ENCODE measurements around the gene GALNT3. TPM values are rescaled to one million over a fixed set of nuclear protein-coding genes. Genes with fewer than 3 reads are reported as not detected.
A peak's percentile ranks its signal among the peaks of the same experiment; 100 is the strongest.

Gene GALNT3
- 4.1 TPM for polyA plus RNA-seq

DNA sequence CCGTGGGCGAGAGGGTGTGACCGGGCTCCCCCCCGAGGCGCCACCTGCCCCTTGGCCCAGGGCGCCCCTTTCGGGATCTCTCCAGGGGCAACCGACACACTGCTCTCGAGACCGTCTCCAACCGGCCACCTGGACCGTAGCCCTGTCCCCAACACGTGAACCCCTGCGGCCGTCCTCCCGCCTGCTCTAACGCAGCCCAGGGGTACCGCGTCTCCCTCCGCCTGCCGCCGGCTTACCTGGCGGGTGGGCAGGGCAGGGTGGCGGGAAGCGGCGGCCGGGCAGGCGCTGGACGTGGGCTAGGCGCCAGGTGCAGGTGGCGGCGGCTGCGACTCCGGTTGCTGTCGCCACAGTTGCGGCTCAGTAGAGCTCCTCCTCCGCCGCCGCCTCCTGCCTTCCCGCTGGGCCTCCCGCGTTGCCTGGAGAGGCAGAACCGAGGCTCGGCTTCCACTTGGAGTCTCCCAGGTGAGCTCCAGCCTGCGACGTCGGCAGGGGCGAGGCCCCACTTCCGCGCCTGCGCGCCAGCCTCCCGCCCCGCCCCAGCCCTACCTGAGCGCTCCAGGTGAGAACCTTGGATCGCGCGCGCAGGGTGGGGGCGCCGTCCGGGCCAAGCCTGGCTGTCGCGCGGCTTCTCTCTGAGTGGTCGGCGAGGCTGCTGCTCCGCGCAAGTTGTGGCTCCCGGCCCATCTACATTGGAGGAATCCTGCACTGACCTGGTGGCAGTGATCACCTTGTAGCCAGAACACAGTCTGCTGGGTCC, at the start of gene GALNT3:
GALNT3 (minus strand) TSS at position 469 of the 757 bp plus-strand sequence. CDS start 23,547 bp downstream, outside the sequence.
- Mint-ChIP-seq H3K9me3 (no peaks in the 10 kb centered on the region), H3K27ac (peak within 1 kb of the TSS; percentile 94 to 98 (median 95)), H3K4me1 (peaks cover 20 to 41% (median 24%) of the 10 kb centered on the region in 3 donors), H3K27me3 (no peaks in the 10 kb centered on the region), H3K4me3 (peak within 1 kb of the TSS; percentile 95 to 99 (median 98)), H3K36me3 (peaks cover 2% of the 10 kb centered on the region)

GRCh38 chr2:165843351-165843750, 49.3 kb upstream of the GALNT3 start:
- Mint-ChIP-seq H3K27me3 (no peaks in the 10 kb centered on the region), H3K36me3 (peaks cover 5% of the 10 kb centered on the region), H3K4me1 (no peaks in the 10 kb centered on the region), H3K27ac (no peak overlapping the region), H3K9me3 (no peaks in the 10 kb centered on the region), H3K4me3 (no peak overlapping the region)

GRCh38 chr2:165840333-165840958, 46.4 kb upstream of the GALNT3 start:
- Mint-ChIP-seq H3K36me3 (peaks cover 5% of the 10 kb centered on the region), H3K4me3 (no peak overlapping the region), H3K4me1 (no peaks in the 10 kb centered on the region), H3K27me3 (no peaks in the 10 kb centered on the region), H3K27ac (no peak overlapping the region), H3K9me3 (no peaks in the 10 kb centered on the region)

DNA sequence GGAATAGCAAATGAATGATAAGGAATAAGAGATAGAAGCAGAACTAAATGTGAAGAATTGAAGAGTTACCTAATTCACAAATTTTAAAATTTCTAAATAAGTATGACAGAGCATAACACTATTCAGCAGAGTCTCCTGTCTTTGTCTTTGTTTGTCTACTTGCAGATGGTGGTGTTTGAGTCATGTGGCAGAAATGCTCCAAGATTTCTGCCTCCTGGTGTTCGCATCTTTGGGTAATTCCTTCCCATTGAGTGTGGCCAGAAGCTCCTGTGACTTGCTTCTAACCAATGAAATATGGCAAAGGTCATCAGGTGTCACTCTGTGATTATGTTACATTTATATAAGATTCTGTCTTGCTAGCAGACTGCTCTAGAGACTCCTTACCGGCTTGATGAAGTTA, 45.6 kb upstream of the GALNT3 start:
- no peak overlapping the region for H3K4me3 Mint-ChIP-seq
- H3K36me3 Mint-ChIP-seq = peaks cover 5% of the 10 kb centered on the region
- no peak overlapping the region for H3K27ac Mint-ChIP-seq
- H3K27me3 Mint-ChIP-seq = no peaks in the 10 kb centered on the region
- H3K9me3 Mint-ChIP-seq = no peaks in the 10 kb centered on the region
- H3K4me1 Mint-ChIP-seq = no peaks in the 10 kb centered on the region

- Mint-ChIP-seq H3K27ac (no peak overlapping the region), H3K4me3 (no peak overlapping the region), H3K4me1 (no peaks in the 10 kb centered on the region), H3K9me3 (peaks cover 0 to 1% (median 0%) of the 10 kb centered on the region in 3 donors), H3K27me3 (no peaks in the 10 kb centered on the region), H3K36me3 (peaks cover 3% of the 10 kb centered on the region)
Observed at GRCh38 chr2:165837122-165837521, 43.1 kb upstream of the GALNT3 start.

DNA sequence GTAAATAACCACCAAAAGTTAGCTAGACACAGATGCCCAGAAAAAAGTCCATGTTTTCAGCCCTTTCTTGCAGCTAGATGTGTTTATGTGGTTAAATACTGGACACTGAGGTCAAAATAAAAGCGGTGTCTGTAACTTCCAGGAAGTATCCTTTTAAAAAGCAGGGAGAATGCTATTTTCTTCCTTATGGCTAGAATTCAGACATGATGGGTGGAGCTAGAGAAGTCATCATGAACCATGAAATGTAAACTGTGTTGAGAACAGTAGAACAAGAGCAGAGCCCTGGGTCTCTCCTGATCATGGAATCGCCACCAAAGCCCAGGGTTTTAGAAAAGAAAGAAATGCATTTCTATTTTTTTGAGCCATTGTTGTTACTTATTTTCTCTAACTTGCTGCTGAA, 41.3 kb upstream of the GALNT3 start:
- Mint-ChIP-seq H3K9me3 (peaks cover 0 to 1% (median 0%) of the 10 kb centered on the region in 3 donors), H3K27me3 (no peaks in the 10 kb centered on the region), H3K36me3 (peaks cover 3% of the 10 kb centered on the region), H3K4me1 (no peaks in the 10 kb centered on the region), H3K4me3 (no peak overlapping the region), H3K27ac (no peak overlapping the region)

GRCh38 chr2:165833156-165833555, 39.1 kb upstream of the GALNT3 start:
- no peaks in the 10 kb centered on the region for H3K27me3 Mint-ChIP-seq

DNA sequence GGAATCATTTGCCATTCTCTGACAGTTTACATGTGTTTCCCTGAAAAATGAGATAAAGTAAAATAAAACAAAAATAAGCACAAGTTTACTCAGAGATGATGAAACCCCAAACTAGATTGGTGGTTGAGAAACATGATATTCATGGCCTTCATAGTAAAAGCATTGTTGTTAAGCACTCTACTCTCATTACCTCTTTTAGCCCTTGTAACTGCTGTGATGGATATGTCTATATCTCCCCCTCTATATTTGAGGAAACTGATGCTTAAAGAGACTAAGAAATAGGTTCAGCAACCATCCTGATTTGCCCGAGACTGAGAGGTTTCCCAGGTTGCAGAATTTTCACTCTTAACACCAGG, 33.9 kb upstream of the GALNT3 start:
- Mint-ChIP-seq H3K9me3 (peaks cover 0 to 3% (median 0%) of the 10 kb centered on the region in 3 donors), H3K4me1 (no peaks in the 10 kb centered on the region), H3K4me3 (no peak overlapping the region), H3K27ac (no peak overlapping the region), H3K36me3 (no peaks in the 10 kb centered on the region), H3K27me3 (no peaks in the 10 kb centered on the region)

More at GRCh38 chr2:165833156-165833555, 39.1 kb upstream of the GALNT3 start:
- Mint-ChIP-seq H3K4me3 (no peak overlapping the region), H3K9me3 (peaks cover 0 to 1% (median 0%) of the 10 kb centered on the region in 3 donors), H3K36me3 (no peaks in the 10 kb centered on the region), H3K27ac (no peak overlapping the region), H3K4me1 (no peaks in the 10 kb centered on the region)

- Mint-ChIP-seq H3K36me3 (no peaks in the 10 kb centered on the region), H3K27ac (no peak overlapping the region), H3K4me1 (no peaks in the 10 kb centered on the region), H3K27me3 (no peaks in the 10 kb centered on the region), H3K4me3 (no peak overlapping the region), H3K9me3 (peaks cover 0 to 3% (median 0%) of the 10 kb centered on the region in 3 donors)
Observed at GRCh38 chr2:165827016-165827920, 33.2 kb upstream of the GALNT3 start.

GRCh38 chr2:165825041-165825440, 31.0 kb upstream of the GALNT3 start:
- Mint-ChIP-seq H3K27ac (no peak overlapping the region), H3K9me3 (peaks cover 0 to 3% (median 0%) of the 10 kb centered on the region in 3 donors), H3K36me3 (no peaks in the 10 kb centered on the region), H3K27me3 (no peaks in the 10 kb centered on the region), H3K4me3 (no peak overlapping the region), H3K4me1 (no peaks in the 10 kb centered on the region)

DNA sequence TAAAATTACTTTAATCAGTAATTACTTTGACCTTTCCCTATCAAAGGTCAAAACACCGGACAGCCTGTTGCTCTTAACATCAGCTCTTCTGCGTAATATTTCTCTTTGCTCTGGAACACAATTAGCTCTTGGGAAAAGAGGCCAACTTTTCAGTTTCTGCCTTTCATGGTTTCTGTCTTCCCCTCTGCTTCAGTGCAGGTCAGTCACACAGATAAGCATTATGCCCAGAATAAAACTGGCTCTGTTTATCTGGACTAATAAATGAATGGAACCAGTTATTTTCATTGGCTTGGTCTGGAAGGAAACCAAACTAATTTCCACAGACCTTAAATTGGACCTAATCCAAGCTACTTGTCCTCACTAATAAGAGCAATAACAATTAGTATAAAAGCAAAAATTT, 26.2 kb upstream of the GALNT3 start:
- no peaks in the 10 kb centered on the region for H3K36me3 Mint-ChIP-seq
- H3K27me3 Mint-ChIP-seq = peaks cover 2% of the 10 kb centered on the region
- H3K4me1 Mint-ChIP-seq = peaks cover 30 to 33% (median 32%) of the 10 kb centered on the region in 3 donors

DNA sequence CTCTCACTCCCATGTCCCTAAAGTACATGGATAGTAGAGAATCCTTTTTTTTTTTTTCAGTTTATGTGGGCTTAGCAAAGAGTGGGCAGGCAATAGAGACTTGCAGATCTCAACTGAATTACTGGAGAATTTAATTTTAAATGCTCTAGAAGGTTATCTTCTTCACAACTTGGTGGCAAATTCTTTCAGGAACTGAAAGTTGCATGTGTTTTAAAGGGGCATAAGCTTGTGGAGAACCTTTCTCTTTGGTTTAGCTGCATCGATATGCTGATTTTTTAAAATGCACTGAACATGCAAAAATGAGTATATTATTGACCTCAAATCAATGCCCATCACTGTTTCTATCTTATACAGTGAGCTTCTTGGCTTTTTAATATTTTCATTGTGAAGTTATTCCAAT, 24.9 kb upstream of the GALNT3 start:
- Mint-ChIP-seq H3K27ac (no peak overlapping the region), H3K36me3 (no peaks in the 10 kb centered on the region), H3K4me3 (peak overlapping the region in 1 of 4 donors; percentile 65), H3K4me1 (peaks cover 35 to 38% (median 38%) of the 10 kb centered on the region in 3 donors), H3K9me3 (no peaks in the 10 kb centered on the region), H3K27me3 (peaks cover 2% of the 10 kb centered on the region)

More for the DNA sequence above, 26.2 kb upstream of the GALNT3 start:
- Mint-ChIP-seq H3K27ac (no peak overlapping the region), H3K9me3 (no peaks in the 10 kb centered on the region), H3K4me3 (no peak overlapping the region)

- Mint-ChIP-seq H3K4me3 (peak overlapping the region; percentile 36 to 79 (median 45)), H3K27ac (peak overlapping the region; percentile 8 to 86 (median 58)), H3K27me3 (peaks cover 2% of the 10 kb centered on the region), H3K36me3 (peaks cover 1% of the 10 kb centered on the region), H3K9me3 (no peaks in the 10 kb centered on the region), H3K4me1 (peaks cover 35 to 40% (median 38%) of the 10 kb centered on the region in 3 donors)
Observed at GRCh38 chr2:165815299-165816141, 21.5 kb upstream of the GALNT3 start.

- no peak overlapping the region for H3K27ac Mint-ChIP-seq
- no peaks in the 10 kb centered on the region for H3K9me3 Mint-ChIP-seq
- peaks cover 1% of the 10 kb centered on the region for H3K36me3 Mint-ChIP-seq
- H3K4me1 Mint-ChIP-seq = peaks cover 35 to 40% (median 38%) of the 10 kb centered on the region in 3 donors
- peaks cover 2% of the 10 kb centered on the region for H3K27me3 Mint-ChIP-seq
- no peak overlapping the region for H3K4me3 Mint-ChIP-seq
Observed at GRCh38 chr2:165814473-165814872, 20.4 kb upstream of the GALNT3 start.
